Neural cell (in vitro differentiated cells): ENCODE measurements around the gene NR1D1. TPM values are rescaled to one million over a fixed set of nuclear protein-coding genes. Genes with fewer than 3 reads are reported as not detected.

Source experiments
- H2AFZ ChIP-seq: fragments of 200-600, 300-800 bp; sonication (generic), shearing (Covaris generic); 2 replicates; pipeline ENCODE4 v1.6.0; 2014; ENCODE audit warnings: low read depth, mild to moderate bottlenecking, antibody characterized with exemption, low read length, moderate library complexity
- H3F3A ChIP-seq: fragments of 200-600 bp; shearing (Covaris generic); 2 replicates; pipeline ENCODE4 v1.6.1; 2016; ENCODE audit warnings: mild to moderate bottlenecking, moderate library complexity, mixed read lengths, antibody characterized with exemption, low read length; ENCODE audit not compliant: insufficient read depth, poor library complexity, severe bottlenecking
- H3K27ac ChIP-seq: fragments of 200-600, 300-800 bp; sonication (generic), shearing (Covaris generic); 2 replicates; pipeline ENCODE4 v1.5.1; 2014; ENCODE audit warnings: mild to moderate bottlenecking, low read length, moderate library complexity
- H3K27me3 ChIP-seq: fragments of 300-800, 200-600 bp; sonication (generic), shearing (Covaris generic); 2 replicates; pipeline ENCODE4 v1.6.0; 2014; ENCODE audit warnings: mild to moderate bottlenecking, low read depth, low read length, moderate library complexity; ENCODE audit not compliant: insufficient read depth
- H3K36me3 ChIP-seq: fragments of 300-800, 200-600 bp; sonication (generic), shearing (Covaris generic); 2 replicates; pipeline ENCODE4 v1.5.1; 2014; ENCODE audit warnings: mild to moderate bottlenecking, antibody characterized with exemption, low read length, moderate library complexity; ENCODE audit not compliant: insufficient read depth
- H3K4me2 ChIP-seq: fragments of 300-800, 200-600 bp; sonication (generic), shearing (Covaris generic); 2 replicates; pipeline ENCODE4 v1.6.0; 2014; ENCODE audit warnings: mild to moderate bottlenecking, low read length
- H3K4me3 ChIP-seq: fragments of 300-800, 200-600 bp; sonication (generic), shearing (Covaris generic); 2 replicates; pipeline ENCODE4 v1.5.1; 2014; ENCODE audit warnings: mild to moderate bottlenecking, low read length, moderate library complexity
- H3K79me2 ChIP-seq: fragments of 200-600 bp; shearing (Covaris generic); replicated peaks from 2 replicates; pipeline ENCODE4 v1.6.0; 2014; ENCODE audit warnings: mild to moderate bottlenecking, low read length, moderate library complexity; ENCODE audit not compliant: insufficient read depth
- H3K9ac ChIP-seq: fragments of 300-800, 200-600 bp; sonication (generic), shearing (Covaris generic); 2 replicates; pipeline ENCODE4 v1.6.1; 2016; ENCODE audit warnings: mild to moderate bottlenecking, low read length, mixed read lengths
- H3K9me2 ChIP-seq: fragments of 200-600 bp; shearing (Covaris generic); 2 replicates; pipeline ENCODE4 v1.6.1; 2016; ENCODE audit warnings: mild to moderate bottlenecking, low read length, mixed read lengths; ENCODE audit not compliant: insufficient read depth
- H3K9me3 ChIP-seq: fragments of 200-600, 300-800 bp; sonication (generic), shearing (Covaris generic); 2 replicates; pipeline ENCODE4 v1.6.1; 2016; ENCODE audit warnings: mild to moderate bottlenecking, mixed run types, low read length, moderate library complexity, mixed read lengths
- H4K20me1 ChIP-seq: fragments of 200-600 bp; shearing (Covaris generic); 2 replicates; pipeline ENCODE4 v1.6.1; 2016; ENCODE audit warnings: mild to moderate bottlenecking, mixed run types; ENCODE audit not compliant: insufficient read depth
- CTCF ChIP-seq: fragments of 450-650 bp; IDR thresholded peaks from 2 replicates; pipeline ENCODE4 v1.5.1; 2014; ENCODE audit warnings: antibody characterized with exemption, mild to moderate bottlenecking, moderate library complexity; ENCODE audit not compliant: poor library complexity, severe bottlenecking
- EP300 ChIP-seq: fragments of 450-650 bp; conservative IDR thresholded peaks from 2 replicates; pipeline ENCODE4 v1.6.1; 2014; ENCODE audit warnings: antibody characterized with exemption, mild to moderate bottlenecking, moderate library complexity; ENCODE audit not compliant: poor library complexity, severe bottlenecking
- EZH2 ChIP-seq: fragments of 200-600, 300-800 bp; shearing (Covaris generic), sonication (generic); IDR thresholded peaks from 2 replicates; pipeline ENCODE4 v1.6.1; 2014; ENCODE audit warnings: antibody characterized with exemption, low read length, borderline replicate concordance, mild to moderate bottlenecking; ENCODE audit not compliant: insufficient read depth, poor library complexity, severe bottlenecking
- MXI1 ChIP-seq: fragments of 450-650 bp; conservative IDR thresholded peaks from 2 replicates; pipeline ENCODE4 v1.6.1; 2014; ENCODE audit warnings: antibody characterized with exemption, mild to moderate bottlenecking; ENCODE audit not compliant: poor library complexity, severe bottlenecking
- POLR2AphosphoS5 ChIP-seq: IDR thresholded peaks from 2 replicates; pipeline ENCODE4 v1.6.1; 2012
- RAD21 ChIP-seq: fragments of 450-650 bp; conservative IDR thresholded peaks from 2 replicates; pipeline ENCODE4 v1.6.1; 2014; ENCODE audit warnings: antibody characterized with exemption, mild to moderate bottlenecking, moderate library complexity
- REST ChIP-seq: IDR thresholded peaks from 2 replicates; pipeline ENCODE4 v1.6.1; 2012; ENCODE audit warnings: borderline replicate concordance
- SMC3 ChIP-seq: fragments of 450-650 bp; conservative IDR thresholded peaks from 2 replicates; pipeline ENCODE4 v1.6.1; 2014; ENCODE audit warnings: antibody characterized with exemption, mild to moderate bottlenecking, moderate library complexity; ENCODE audit not compliant: poor library complexity
- TAF1 ChIP-seq: IDR thresholded peaks from 2 replicates; pipeline ENCODE4 v1.6.1; 2012; ENCODE audit warnings: low read depth
- polyA plus RNA-seq: library from polyadenylated mRNA; depleted of rRNA; stranded (reverse); fragments of >200 nt; gene quantifications from 2 replicates; pipeline ENCODE4 v1.2.3, GENCODE V29; 2014

NR1D1 gene
- polyA plus RNA-seq, 1 donor from 2014 or later: 0.73 TPM

GRCh38 chr17:40061609-40062038 is 38.8 kb downstream of the NR1D1 start:
- Histone ChIP-seq H2AFZ (no peak overlapping the region), H3K4me2 (no peak overlapping the region), H3K27ac (no peak overlapping the region), H3K9me3 (no peaks in the 10 kb centered on the region), H3K9me2 (no peaks in the 10 kb centered on the region), H3K36me3 (no peaks in the 10 kb centered on the region), H3K27me3 (no peaks in the 10 kb centered on the region), H4K20me1 (no peaks in the 10 kb centered on the region), H3K4me3 (no peak overlapping the region), H3K9ac (no peak overlapping the region), H3F3A (no peaks in the 10 kb centered on the region), H3K79me2 (peaks cover 12% of the 10 kb centered on the region)
- TF ChIP-seq REST (no peak), CTCF (no peak), SMC3 (no peak), MXI1 (no peak), TAF1 (no peak), EZH2 (no peak), EP300 (no peak), POLR2AphosphoS5 (no peak)

- no peaks in the 10 kb centered on the region for H3K9me3 ChIP-seq
- H2AFZ ChIP-seq: no peak overlapping the region
- no peak for TF ChIP-seq TAF1
- no peak for TF ChIP-seq MXI1
- no peak for TF ChIP-seq EP300
- TF ChIP-seq RAD21: no peak
- TF ChIP-seq POLR2AphosphoS5: no peak
- no peak for TF ChIP-seq REST
- no peak for TF ChIP-seq CTCF
- no peak for TF ChIP-seq EZH2
- no peak for TF ChIP-seq SMC3
- H3K4me2 ChIP-seq: no peak overlapping the region
- no peaks in the 10 kb centered on the region for H3F3A ChIP-seq
- H3K27ac ChIP-seq: no peak overlapping the region
- H3K36me3 ChIP-seq: no peaks in the 10 kb centered on the region
- H3K9ac ChIP-seq: no peak overlapping the region
- H3K4me3 ChIP-seq: no peak overlapping the region
- peaks cover 10% of the 10 kb centered on the region for H3K79me2 ChIP-seq
- no peaks in the 10 kb centered on the region for H3K9me2 ChIP-seq
- no peaks in the 10 kb centered on the region for H3K27me3 ChIP-seq
- no peaks in the 10 kb centered on the region for H4K20me1 ChIP-seq
Observed at GRCh38 chr17:40060887-40061608, 39.3 kb downstream of the NR1D1 start.
